GM19023 (cell line): ENCODE measurements around the gene TDRD15.
"Not testable (repeated sequence)": the region's sequence is repeated elsewhere in the genome, so short reads cannot be mapped to it uniquely, and the experiment has no call there.

Source experiments
- ATAC-seq: cut with Tn5 transposase; IDR thresholded peaks from one replicate; pipeline ENCODE4 v1.9.1; 2021; ENCODE audit warnings: mild to moderate bottlenecking, moderate library complexity; ENCODE audit not compliant: unreplicated experiment

TDRD15 gene

DNA sequence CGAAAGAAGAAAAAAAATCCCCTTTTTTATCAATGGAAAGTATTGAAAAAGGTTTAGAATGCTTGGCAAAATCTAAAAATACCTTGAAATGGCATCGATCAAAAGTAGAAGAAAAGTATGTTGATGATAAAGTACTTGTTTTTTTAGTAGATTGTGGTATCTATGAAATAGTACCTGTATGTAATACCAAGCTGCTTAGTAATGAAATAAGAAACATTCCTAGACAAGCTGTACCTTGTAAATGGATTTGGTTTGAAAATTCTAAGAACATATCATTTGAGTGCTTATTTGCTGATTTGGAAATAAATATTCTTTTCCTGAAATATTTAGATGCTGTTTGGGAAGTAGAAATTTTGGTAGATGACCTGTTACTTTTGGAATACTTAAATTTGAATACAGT lies 18.4 kb downstream of the TDRD15 start:
- ATAC-seq, result no peak

- no peak for ATAC-seq
Measured at GRCh38 chr2:21146638-21147037, 22.9 kb downstream of the TDRD15 start.

DNA sequence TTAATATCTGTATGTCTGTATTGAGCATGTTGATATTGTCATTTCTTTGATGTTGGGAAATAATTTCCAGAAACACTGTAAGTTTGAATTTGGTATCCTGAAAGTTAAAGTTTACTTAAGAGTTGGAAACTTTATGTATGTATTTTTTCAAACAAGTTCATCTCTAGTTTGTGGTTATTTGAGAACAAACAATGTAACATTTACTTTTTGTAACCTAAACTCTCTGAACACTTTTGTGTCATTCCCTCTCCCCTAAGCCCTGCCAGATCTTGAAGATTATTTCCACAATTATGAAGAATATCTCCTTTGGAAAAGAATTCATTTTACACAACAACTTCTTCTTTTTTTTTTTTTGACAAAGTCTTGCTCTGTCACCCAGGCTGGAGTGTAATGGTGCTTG lies 24.9 kb downstream of the TDRD15 start:
- ATAC-seq, result no peak

DNA sequence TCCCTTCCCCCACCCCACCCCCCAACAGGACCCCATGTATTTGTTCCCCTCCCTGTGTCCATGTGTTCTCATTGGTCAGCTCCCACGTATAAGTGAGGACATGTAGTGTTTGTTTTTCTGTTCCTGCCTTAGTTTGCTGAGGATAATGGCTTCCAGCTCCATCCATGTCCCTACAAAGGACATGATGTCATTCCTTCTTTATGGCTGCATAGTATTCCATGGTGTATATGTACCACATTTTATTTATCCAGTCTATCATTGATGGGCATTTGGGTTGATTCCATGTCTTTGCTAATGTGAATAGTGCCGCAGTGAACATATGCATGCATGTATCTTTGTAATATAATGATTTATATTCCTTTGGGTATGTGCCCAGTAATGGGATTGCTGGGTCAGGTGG lies 27.5 kb downstream of the TDRD15 start:
- not testable (repeated sequence) for ATAC-seq

DNA sequence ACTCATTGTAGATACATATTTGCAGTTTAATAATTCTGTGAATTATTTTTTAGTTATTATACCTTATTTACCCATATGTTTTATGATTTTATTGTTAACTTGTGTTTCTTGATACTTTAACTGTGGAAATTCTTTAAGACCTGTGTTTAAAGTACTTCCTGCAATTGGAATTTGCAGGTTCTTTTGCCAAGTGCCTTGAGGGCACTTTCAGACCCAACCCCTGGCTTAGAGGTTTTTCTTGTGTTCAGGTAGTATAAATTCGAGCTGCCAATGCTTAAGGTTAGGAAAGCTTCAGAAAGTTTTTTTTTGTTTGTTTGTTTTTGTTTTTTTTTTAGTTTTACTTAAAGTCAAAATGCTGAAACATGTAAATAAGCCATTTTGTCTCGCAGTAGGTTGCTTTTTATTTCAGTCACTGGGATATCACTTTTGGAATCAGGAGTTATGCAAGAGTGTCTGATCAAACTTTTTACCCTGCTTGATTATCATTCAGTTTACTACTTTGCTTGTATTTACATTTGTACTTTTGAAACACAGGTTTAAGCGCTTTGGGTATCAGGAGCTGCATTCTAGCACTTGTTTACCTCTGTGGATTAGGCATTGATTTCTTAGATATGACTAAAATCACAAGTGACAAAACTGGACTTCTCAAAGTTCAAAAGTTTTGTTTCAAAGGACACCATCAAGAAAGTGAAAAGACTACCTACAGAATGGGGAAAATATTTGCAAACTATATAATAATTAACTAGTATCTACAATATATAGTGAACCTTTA lies 31.8 kb downstream of the TDRD15 start:
- no peak for ATAC-seq

- no peak for ATAC-seq
Measured at GRCh38 chr2:21161122-21161521, 37.4 kb downstream of the TDRD15 start.

DNA sequence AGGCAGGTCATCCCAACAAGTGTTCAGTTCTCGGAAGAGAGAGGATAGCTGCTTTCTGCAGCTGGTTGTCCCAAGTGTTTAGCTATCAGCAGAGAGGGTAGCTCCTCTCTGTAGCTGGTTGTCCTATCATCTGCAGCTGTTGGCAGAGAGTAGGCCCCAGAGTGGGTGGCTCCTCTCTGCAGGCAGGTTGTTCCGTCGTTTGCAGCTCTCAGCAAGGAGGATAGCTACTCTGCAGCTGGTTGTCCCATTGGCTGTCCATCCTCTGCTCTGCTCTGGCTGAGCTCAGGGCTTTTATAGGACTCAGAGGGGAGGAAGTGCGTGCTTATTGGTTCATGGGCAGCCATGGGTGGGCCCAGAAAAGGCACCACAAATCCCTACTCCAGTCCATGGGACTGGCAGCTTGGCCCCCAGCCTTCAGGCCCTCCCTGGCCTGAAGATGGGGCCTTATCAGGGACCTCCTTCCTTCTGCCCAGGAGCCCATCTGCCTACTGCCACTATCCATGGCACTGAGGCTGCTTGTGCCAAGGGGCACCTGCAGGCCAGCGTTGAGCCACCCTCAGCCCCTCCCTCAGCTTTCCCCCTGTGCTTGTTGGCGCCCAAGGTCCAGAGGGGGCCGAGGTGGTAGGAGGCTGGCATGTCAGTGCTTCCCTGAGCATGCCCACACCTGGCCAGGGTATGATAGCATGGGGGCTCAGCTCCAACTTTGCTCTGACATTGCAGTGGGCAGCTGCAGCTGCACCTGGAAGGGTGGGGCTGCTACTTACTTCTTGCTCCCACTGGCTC lies 38.3 kb downstream of the TDRD15 start:
- ATAC-seq, result no peak

DNA sequence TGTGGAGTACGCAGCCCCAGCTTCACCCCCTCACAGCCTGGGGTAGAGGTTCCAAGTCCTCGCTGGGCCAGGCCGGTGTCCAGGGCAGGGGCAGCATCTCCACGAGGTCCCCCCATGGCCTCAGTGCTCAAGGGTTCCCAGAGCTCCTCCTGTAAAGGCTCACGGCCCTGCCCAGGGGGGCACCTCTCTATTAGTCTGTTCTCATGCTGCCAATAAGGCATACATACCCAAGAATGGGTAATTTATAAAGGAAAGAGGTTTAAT lies 38.8 kb downstream of the TDRD15 start:
- ATAC-seq, result no peak

DNA sequence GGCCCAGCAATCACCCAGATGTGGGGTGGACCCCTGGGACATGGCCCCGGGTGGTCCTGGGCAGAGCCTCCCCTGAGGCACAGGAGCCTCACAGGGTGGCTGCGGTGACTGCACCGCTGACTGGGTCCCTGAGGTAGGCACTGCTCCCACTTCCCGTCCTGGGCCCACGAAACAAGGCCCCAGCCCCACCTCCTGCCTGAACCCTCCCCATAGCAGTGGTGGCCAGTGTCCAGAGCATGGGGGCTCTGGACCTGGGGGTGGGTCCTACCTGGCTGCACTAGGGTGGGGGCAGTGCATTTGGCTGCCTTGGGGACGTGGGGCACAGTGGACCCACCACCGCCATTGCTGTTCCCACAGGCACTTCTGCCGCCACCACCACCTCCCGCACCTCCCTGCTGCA lies 39.4 kb downstream of the TDRD15 start:
- no peak for ATAC-seq

DNA sequence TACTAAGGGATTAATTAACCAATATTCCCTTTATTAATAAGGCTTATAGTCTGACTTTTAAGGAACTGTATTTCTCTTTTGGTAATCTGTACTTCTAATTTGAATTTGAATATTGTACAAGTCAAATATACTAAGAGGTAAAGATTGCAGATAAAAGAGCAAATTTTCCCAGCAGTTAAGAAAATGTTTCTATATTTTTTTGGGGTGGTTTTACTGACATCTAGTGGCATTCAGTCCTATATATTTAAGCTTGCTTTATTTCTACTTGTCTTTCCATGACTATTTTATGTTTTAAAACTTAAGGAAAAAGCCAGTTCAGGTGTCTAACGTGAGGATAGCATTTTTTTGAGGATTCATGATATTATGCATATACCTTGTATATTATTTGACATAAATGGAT lies 41.6 kb downstream of the TDRD15 start:
- no peak for ATAC-seq

DNA sequence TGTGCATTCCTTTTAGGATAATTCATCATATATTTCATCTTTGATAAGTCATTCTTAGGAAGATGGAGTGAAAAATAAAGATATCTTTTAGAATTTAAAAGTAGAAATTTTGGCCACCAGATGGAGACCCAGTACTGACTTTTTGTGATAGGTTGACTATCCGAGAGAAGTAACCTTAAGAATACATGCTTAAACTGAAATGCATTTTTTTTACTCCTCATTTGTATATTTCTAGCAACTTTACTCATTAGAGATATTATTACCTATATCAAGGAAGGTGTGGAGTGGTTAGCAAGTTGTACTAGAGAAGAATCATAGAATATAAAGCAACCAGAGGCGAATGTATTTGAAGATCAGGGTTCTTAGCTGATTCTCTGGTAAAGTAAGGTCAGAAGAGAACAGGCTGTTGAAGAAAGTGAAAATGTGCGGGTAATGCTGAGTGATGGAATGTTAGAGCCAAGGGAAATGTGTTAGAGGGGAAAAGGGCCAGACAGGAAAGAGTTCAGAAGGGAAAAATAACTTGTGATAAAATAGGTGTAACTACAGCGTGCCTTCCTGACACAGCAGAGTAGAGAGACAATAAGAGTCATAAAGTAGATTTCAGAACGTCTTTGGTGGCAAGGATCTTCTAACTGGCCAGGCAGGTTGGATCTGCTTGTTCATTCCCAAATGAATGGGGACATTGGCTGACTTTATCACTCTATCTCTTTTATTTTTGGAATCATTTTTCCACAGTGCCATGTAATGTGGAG lies 52.3 kb downstream of the TDRD15 start:
- no peak for ATAC-seq

DNA sequence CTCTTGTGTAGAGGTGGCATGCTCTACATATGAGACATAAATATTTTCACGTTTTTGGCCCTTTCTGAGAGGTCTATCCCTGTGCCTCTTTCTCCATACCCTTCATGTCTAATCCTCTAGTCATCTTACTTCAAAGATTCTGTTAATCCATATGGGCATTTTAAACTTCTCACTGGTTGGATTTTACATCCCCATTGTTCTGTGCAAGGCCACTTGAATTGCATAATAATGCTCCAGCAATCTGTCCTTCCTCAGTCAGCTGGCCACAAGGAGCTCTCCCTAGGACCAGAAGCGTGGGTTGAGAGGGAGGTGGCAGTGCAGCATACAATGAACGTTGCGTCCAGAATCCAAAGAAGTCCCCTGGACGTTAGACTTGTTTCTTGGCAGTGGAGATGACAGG lies 58.2 kb downstream of the TDRD15 start:
- ATAC-seq, result no peak

GRCh38 chr2:21183306-21183705 lies 59.5 kb downstream of the TDRD15 start:
- ATAC-seq, result no peak

DNA sequence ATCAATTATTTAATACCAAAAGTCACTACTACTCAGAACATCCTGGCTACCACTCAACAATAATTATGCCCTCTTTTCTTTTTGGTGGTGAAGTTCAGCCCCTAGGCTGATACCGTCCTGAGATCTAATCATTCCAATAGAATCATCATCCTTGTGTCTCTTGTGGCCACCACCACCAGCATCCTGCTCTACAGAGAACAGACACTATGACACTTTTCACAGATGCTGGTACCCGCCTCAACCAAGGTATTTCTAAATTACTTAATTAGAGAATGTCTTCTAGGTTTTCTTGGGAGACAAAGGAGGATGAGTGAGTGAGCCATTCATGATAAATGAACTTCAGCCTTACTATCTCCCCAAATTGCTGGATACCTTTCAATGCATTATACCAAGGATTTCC lies 60.0 kb downstream of the TDRD15 start:
- no peak for ATAC-seq

DNA sequence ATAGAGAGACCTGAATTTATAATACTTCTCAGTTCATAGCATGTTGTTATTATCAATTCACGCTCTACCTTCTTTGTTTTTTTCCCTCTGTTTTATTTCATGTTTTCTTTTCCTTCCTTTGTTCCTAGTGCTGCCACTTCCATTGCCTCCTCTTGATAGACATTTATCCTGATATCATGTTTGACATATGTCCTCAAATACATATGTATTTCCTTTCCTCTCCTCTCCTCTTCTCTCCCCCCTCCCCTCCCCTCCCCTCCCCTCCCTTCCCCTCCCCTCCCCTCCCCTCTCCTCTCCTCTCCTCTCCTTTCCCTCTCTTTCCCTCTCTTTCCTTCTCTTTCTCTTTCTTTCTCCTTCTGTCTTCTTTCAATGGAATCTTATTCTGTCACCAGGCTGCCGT lies 67.8 kb downstream of the TDRD15 start:
- ATAC-seq, result no peak
